Hematopoietic multipotent progenitor cell treated with erythropoietin and hydrocortisone succinate and interleukin-3 and kit ligand, for 15 days (in vitro differentiated cells): ENCODE measurements around the gene PYDC2.
"Not testable (repeated sequence)": the region's sequence is repeated elsewhere in the genome, so short reads cannot be mapped to it uniquely, and the experiment has no call there.

ENCODE experiments used
- DNase-seq: peaks from one replicate; pipeline ENCODE4 v3.0.0-alpha.2; 2015; ENCODE audit warnings: low spot score

The PYDC2 gene

GRCh38 chr3:191470545-191470944, 9.6 kb downstream of the PYDC2 start:
- no peak for DNase-seq

DNA sequence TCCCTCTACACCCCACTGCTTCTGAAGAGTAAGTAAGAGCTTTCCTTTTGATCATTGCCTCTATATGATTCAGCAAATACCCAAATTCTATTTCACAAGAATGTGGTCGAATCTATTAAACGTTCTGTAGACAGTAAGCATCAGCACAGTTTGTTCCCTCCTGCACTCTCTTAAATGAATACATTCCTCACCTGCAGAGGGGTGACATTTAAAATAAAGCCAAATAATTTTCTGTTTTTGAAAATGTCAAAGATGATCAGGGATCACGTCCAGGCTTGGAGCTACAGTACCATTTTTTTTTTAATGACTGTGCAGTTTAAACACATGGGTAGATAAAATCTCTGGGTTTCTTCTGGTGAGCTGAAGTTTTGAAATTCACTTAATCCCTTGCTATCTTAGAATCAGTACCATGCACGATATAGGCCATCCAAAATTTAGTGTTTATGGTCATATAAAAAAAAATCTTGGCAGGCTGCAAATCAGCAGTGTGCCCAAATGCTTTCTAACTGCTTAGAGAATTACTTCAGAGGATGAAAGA, 12.8 kb downstream of the PYDC2 start:
- DNase-seq: no peak

- no peak for DNase-seq
These were observed 15.3 kb downstream of the PYDC2 start for GRCh38 chr3:191476066-191476772.

- DNase-seq: not testable (repeated sequence)
These were observed 23.0 kb downstream of the PYDC2 start for GRCh38 chr3:191483994-191484393.

DNA sequence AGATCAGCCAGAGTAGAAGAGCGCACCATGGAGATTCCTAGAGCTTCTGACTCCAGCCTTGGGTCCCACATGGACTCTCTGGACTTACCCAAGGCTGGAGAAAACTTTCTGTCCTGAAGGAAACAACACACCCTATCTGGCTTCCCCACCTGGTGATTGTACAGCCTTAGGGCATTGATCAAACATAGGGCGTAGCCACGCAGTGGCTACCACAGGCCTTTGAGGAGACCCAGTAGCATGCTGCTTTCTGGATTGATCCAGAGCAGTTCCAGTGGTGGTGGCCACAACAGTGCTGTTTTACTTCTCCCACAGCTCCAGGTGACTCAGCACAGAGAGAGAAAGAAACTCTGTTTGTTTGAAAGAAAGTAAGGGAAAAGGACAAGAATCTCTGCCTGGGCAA, 23.5 kb downstream of the PYDC2 start:
- no peak for DNase-seq

DNA sequence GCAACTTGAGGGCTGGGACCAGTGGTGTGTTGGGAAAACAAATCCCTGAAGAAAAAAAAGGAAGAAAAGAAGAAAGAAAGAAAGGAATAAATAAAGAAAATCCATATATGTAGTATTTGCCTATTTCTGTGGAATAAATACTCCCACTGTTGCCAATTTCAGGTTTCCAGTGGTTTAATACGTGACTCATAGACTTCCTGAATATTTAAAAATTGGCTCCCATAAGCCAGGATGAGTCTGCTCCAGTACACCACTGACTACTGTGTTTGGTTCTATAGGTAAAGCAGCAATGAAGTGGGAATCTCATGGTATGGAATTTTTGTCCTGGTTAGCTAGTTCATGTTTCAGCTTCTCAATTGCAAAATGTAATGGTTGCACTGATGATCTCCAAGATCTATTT, 31.6 kb downstream of the PYDC2 start:
- no peak for DNase-seq

- no peak for DNase-seq
These were observed 32.4 kb downstream of the PYDC2 start for GRCh38 chr3:191493336-191493735.

GRCh38 chr3:191499307-191500080, 38.5 kb downstream of the PYDC2 start:
- no peak for DNase-seq

- DNase-seq: no peak
These were observed 39.9 kb downstream of the PYDC2 start for GRCh38 chr3:191500892-191501291.

GRCh38 chr3:191502583-191502982, 41.6 kb downstream of the PYDC2 start:
- DNase-seq: no peak

DNA sequence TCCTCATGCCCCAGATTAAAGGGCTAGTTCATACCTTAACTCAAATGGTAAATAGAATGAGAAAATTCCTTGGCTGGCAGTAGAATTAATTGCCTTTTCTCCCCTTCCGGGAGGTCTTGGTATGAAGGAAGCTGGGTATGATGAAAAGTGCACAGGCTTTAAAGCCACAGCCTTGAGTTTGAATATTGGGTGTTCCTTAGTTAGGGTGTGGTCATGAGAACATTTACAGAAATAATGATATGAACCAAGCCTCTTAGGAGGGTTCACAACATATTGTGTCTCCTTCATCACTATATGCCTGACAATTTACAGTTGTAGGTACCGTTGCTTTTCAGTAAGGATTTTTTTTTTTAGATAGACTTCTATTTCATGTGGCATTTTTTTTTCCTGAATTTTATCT, 48.1 kb downstream of the PYDC2 start:
- no peak for DNase-seq
